Glutamatergic neuron (in vitro differentiated cells): Measurements from ENCODE around the gene ADARB2. TPM values are rescaled to one million over a fixed set of nuclear protein-coding genes. Genes with fewer than 3 reads are reported as not detected.

ENCODE experiments used
- DNase-seq: peaks from one replicate; pipeline ENCODE4 v3.0.0; 2022
- H3K27ac Mint-ChIP-seq: one replicate; pipeline ENCODE4 v1.8.0; 2020; ENCODE audit warnings: mild to moderate bottlenecking, mixed read lengths, inconsistent platforms; ENCODE audit not compliant: unreplicated experiment
- H3K27me3 Mint-ChIP-seq: one replicate; pipeline ENCODE4 v1.8.0; 2020; ENCODE audit warnings: mild to moderate bottlenecking, moderate library complexity, mixed read lengths, inconsistent platforms; ENCODE audit not compliant: unreplicated experiment
- H3K36me3 Mint-ChIP-seq: one replicate; pipeline ENCODE4 v1.8.0; 2020; ENCODE audit warnings: mild to moderate bottlenecking, mixed read lengths, inconsistent platforms; ENCODE audit not compliant: unreplicated experiment
- H3K4me1 Mint-ChIP-seq: one replicate; pipeline ENCODE4 v1.8.0; 2020; ENCODE audit warnings: mild to moderate bottlenecking, low read depth, mixed read lengths, inconsistent platforms; ENCODE audit not compliant: unreplicated experiment
- H3K4me3 Mint-ChIP-seq: one replicate; pipeline ENCODE4 v1.8.0; 2020; ENCODE audit warnings: mild to moderate bottlenecking, mixed read lengths, inconsistent platforms; ENCODE audit not compliant: unreplicated experiment
- H3K9me3 Mint-ChIP-seq: one replicate; pipeline ENCODE4 v1.8.0; 2020; ENCODE audit warnings: mild to moderate bottlenecking, moderate library complexity, mixed read lengths, inconsistent platforms; ENCODE audit not compliant: unreplicated experiment
- CTCF ChIP-seq: fragments of 200-600 bp; sonication (generic); IDR thresholded peaks from one replicate; pipeline ENCODE4 v1.5.0; 2021; ENCODE audit not compliant: partially characterized antibody, unreplicated experiment
- total RNA-seq: library from RNA; stranded (reverse); fragmentation: NEBNext Ultra II Directional; extraction: Animal tissue kit (Norgen Biotek cat#: 25700); gene quantifications from one replicate; pipeline ENCODE4 v1.2.1, GENCODE V29; 2021; ENCODE audit not compliant: unreplicated experiment

ADARB2 gene
- total RNA-seq, 1 donor from 2014 or later: 20.6 TPM

- Mint-ChIP-seq H3K27me3 (no peaks in the 10 kb centered on the region), H3K4me3 (no peak overlapping the region), H3K9me3 (peaks cover 3% of the 10 kb centered on the region), H3K36me3 (no peaks in the 10 kb centered on the region), H3K4me1 (peaks cover 2% of the 10 kb centered on the region), H3K27ac (no peak overlapping the region)
- DNase-seq: no peak
- no peak for TF ChIP-seq CTCF
Measured at GRCh38 chr10:1489801-1490200, 247.5 kb downstream of the ADARB2 start.

- Mint-ChIP-seq H3K27ac (no peak overlapping the region), H3K4me1 (peaks cover 2% of the 10 kb centered on the region), H3K4me3 (no peak overlapping the region), H3K36me3 (no peaks in the 10 kb centered on the region), H3K27me3 (no peaks in the 10 kb centered on the region), H3K9me3 (peaks cover 4% of the 10 kb centered on the region)
- no peak for DNase-seq
- no peak for TF ChIP-seq CTCF
Measured at GRCh38 chr10:1488970-1489548, 248.3 kb downstream of the ADARB2 start.

GRCh38 chr10:1486841-1487687 is 250.3 kb downstream of the ADARB2 start:
- Mint-ChIP-seq H3K27me3 (no peaks in the 10 kb centered on the region), H3K36me3 (no peaks in the 10 kb centered on the region), H3K4me3 (no peak overlapping the region), H3K9me3 (peaks cover 4% of the 10 kb centered on the region), H3K27ac (no peak overlapping the region), H3K4me1 (peaks cover under 1% of the 10 kb centered on the region)
- no peak for TF ChIP-seq CTCF
- no peak for DNase-seq

- Mint-ChIP-seq H3K27ac (no peak overlapping the region), H3K9me3 (peaks cover 4% of the 10 kb centered on the region), H3K27me3 (no peaks in the 10 kb centered on the region), H3K4me3 (no peak overlapping the region), H3K36me3 (no peaks in the 10 kb centered on the region), H3K4me1 (no peaks in the 10 kb centered on the region)
- DNase-seq: no peak
- TF ChIP-seq CTCF: no peak
Measured at GRCh38 chr10:1485357-1485756, 252.0 kb downstream of the ADARB2 start.

- TF ChIP-seq CTCF: no peak
- peaks cover 4% of the 10 kb centered on the region for H3K36me3 Mint-ChIP-seq
- H3K9me3 Mint-ChIP-seq: peaks cover 4% of the 10 kb centered on the region
- no peaks in the 10 kb centered on the region for H3K4me1 Mint-ChIP-seq
- H3K4me3 Mint-ChIP-seq: no peak overlapping the region
- no peak for DNase-seq
- no peak overlapping the region for H3K27ac Mint-ChIP-seq
- H3K27me3 Mint-ChIP-seq: no peaks in the 10 kb centered on the region
Measured at GRCh38 chr10:1483826-1484225, 253.5 kb downstream of the ADARB2 start.
